Measurements from ENCODE around the gene ADH1B. TPM values are rescaled to one million over a fixed set of nuclear protein-coding genes. Genes with fewer than 3 reads are reported as not detected.

Gene ADH1B
- total RNA-seq, 1 donor from 2014 or later = 0.08 TPM

GRCh38 chr4:99301376-99302164 is 19.6 kb downstream of the ADH1B start:
- no peak for DNase-seq (ENCODE audit: low read depth)
- H3K27me3 ChIP-seq (ENCODE audit: control insufficient read depth, insufficient read depth, low read length) = no peaks in the 10 kb centered on the region
- TF ChIP-seq, protein P1, sequence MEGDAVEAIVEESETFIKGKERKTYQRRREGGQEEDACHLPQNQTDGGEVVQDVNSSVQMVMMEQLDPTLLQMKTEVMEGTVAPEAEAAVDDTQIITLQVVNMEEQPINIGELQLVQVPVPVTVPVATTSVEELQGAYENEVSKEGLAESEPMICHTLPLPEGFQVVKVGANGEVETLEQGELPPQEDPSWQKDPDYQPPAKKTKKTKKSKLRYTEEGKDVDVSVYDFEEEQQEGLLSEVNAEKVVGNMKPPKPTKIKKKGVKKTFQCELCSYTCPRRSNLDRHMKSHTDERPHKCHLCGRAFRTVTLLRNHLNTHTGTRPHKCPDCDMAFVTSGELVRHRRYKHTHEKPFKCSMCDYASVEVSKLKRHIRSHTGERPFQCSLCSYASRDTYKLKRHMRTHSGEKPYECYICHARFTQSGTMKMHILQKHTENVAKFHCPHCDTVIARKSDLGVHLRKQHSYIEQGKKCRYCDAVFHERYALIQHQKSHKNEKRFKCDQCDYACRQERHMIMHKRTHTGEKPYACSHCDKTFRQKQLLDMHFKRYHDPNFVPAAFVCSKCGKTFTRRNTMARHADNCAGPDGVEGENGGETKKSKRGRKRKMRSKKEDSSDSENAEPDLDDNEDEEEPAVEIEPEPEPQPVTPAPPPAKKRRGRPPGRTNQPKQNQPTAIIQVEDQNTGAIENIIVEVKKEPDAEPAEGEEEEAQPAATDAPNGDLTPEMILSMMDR (IDR thresholded peaks at IDR 0.05; ENCODE audit: insufficient read depth, low read length, poor library complexity, severe bottlenecking) = no peak
- no peaks in the 10 kb centered on the region for H3K36me3 ChIP-seq (ENCODE audit: control insufficient read depth, insufficient read depth, low read length)
- H3K4me3 ChIP-seq (ENCODE audit: low read depth, low read length) = no peak overlapping the region

- H3K36me3 ChIP-seq (ENCODE audit: control insufficient read depth, insufficient read depth, low read length) = no peaks in the 10 kb centered on the region
- DNase-seq (ENCODE audit: low read depth) = peak; percentile 5
- H3K4me3 ChIP-seq (ENCODE audit: low read depth, low read length) = no peak overlapping the region
- H3K27me3 ChIP-seq (ENCODE audit: control insufficient read depth, insufficient read depth, low read length) = no peaks in the 10 kb centered on the region
- TF ChIP-seq, protein P1 (IDR thresholded peaks at IDR 0.05; ENCODE audit: insufficient read depth, low read length, poor library complexity, severe bottlenecking) = no peak
These were observed 20.3 kb downstream of the ADH1B start for GRCh38 chr4:99300934-99301333.

GRCh38 chr4:99293357-99293756 is 27.8 kb downstream of the ADH1B start:
- TF ChIP-seq, protein P1 (IDR thresholded peaks at IDR 0.05; ENCODE audit: insufficient read depth, low read length, poor library complexity, severe bottlenecking) = no peak
- DNase-seq (ENCODE audit: low read depth) = no peak
- H3K27me3 ChIP-seq (ENCODE audit: control insufficient read depth, insufficient read depth, low read length) = no peaks in the 10 kb centered on the region
- no peaks in the 10 kb centered on the region for H3K36me3 ChIP-seq (ENCODE audit: control insufficient read depth, insufficient read depth, low read length)
- no peak overlapping the region for H3K4me3 ChIP-seq (ENCODE audit: low read depth, low read length)

DNA sequence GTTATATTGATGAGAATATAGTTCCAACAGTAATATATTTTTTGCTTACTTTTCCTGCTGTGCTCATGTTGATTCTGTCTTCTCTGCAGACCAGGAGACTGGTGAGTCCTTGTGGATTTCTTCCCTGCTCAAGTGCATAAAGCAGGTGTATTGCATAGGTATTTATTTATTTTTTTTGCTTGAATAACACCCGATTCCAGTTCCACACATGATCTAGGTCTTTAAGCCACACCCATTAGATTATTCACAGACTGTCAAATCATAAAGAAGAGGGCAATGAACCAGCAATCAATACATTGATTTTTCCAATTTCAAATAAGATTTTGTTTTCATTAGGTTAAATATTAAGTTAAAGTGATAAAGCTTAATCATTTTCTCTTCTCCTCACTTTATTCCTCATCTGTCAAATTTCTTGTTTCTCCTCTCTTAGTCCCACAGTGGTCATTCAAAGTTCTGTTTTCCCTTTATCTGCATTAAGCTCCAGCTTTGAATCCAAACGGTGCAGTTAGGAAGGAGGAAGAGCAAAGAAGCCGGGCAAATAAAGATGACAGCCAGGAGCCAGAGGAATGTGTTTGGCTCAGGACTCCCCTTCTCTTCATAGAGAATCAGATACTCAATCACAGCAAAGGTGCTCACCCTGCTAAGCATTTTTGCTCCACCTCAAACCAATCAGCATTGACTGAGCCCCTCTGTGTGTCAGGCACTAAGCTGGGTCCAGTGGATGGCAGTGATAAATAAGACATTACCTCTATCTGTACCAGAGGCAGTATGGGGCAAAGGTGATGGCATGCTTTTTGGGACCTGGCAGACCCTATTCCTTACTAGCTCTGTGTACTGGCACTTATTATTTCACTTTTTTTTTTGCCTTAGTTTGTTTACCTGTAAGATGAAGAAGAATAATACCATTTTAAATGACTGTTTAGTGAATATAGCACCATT is 30.1 kb downstream of the ADH1B start, which contains the start of gene ADH1A:
Gene ADH1A, minus strand, starts transcription at position 138 of the 939 bp plus-strand sequence. Its CDS starts 71 bp downstream, at position 67.
- no peak for DNase-seq (ENCODE audit: low read depth)
- no peak within 1 kb of the TSS for H3K4me3 ChIP-seq (ENCODE audit: low read depth, low read length)
- H3K36me3 ChIP-seq (ENCODE audit: control insufficient read depth, insufficient read depth, low read length) = no peaks in the 10 kb centered on the region
- TF ChIP-seq, protein P1 (IDR thresholded peaks at IDR 0.05; ENCODE audit: insufficient read depth, low read length, poor library complexity, severe bottlenecking) = no peak
- H3K27me3 ChIP-seq (ENCODE audit: control insufficient read depth, insufficient read depth, low read length) = no peaks in the 10 kb centered on the region

- TF ChIP-seq, protein P1 (IDR thresholded peaks at IDR 0.05; ENCODE audit: insufficient read depth, low read length, poor library complexity, severe bottlenecking) = no peak
- no peaks in the 10 kb centered on the region for H3K27me3 ChIP-seq (ENCODE audit: control insufficient read depth, insufficient read depth, low read length)
- H3K36me3 ChIP-seq (ENCODE audit: control insufficient read depth, insufficient read depth, low read length) = no peaks in the 10 kb centered on the region
- H3K4me3 ChIP-seq (ENCODE audit: low read depth, low read length) = no peak overlapping the region
- DNase-seq (ENCODE audit: low read depth) = no peak
These were observed 35.8 kb downstream of the ADH1B start for GRCh38 chr4:99285387-99285786.
